Suppressor macrophage treated with lipopolysaccharide for 4 hours (primary cell): Measurements from ENCODE around the gene FRRS1L.

Experiments
- DNase-seq: peaks from one replicate; pipeline ENCODE4 v3.0.0-alpha.2; 2020

FRRS1L gene

DNA sequence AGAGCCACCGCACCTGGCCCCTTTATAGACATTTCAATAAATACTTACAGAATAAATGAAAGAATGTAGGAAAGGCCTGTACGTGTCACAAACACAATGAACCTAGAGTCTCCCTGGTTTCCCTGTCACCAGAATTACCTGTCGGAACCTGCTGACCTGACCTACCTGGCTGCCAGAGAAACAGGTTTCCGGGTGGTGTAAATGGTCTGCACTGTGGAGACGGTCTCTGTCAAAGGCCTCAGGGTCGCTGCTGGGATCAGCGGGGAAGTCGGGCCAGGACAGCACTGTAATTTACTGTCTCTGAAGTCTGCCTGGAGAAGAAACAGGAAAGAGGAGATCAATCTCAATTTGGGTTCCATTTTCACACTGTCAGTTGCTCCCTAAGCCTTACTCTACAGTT, 9.3 kb upstream of the FRRS1L start:
- DNase-seq: no peak

DNA sequence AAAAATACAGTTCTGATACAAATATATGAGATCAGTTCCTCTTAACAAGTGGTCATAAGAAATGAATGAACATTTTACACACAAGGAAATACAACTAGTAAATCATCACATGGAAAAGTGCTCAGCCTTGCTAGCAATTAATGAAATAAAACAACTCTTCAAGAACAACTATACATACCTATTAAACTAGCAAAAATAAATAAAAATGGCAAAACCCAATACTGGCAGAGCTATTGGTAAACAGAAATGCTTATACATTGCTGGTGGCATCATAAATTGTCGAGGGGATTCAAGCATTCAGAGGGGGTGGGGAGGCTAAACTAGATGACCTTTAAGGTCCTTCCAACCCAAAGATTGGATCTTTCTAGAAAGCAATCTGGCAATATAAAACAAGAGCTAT, 5.9 kb upstream of the FRRS1L start:
- no peak for DNase-seq

DNA sequence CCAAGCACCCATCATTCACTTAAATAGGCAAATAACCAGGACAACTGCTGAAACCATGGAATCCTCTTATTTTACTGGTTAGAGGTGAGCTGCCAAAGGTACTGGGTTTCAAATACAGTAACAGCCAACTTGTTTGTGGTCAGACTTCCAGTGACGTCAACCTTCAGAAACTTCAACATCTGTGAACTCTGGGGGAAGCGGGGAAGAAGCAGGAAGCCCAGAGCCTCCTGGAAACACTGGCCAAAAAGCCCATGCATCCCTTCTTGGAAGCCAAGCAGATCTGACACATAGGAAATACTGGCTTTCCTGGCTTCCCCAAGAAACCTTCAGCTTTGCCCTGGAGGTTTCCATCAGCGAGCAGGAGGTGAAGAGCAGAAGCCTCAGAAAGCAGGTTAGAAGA, 4.9 kb upstream of the FRRS1L start:
- no peak for DNase-seq

DNA sequence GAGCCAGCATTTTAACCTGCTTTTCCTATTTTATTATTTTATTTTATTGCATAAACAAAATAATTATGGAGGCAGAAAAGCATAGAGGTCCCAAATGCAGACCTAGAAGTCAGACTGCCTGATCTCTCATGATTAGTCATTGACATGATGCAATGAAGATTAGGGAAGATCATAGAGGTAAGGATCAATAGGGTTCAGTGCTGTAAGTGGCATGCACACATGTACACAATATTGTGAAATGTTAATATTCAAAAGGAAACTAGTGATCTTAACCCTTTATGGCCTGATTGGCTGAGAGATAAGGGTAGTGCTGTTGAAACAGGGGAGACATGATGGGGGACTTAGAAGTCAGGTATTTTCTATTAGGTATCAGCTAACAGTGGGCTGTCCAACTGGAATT, 1.1 kb upstream of the FRRS1L start:
- no peak for DNase-seq

DNA sequence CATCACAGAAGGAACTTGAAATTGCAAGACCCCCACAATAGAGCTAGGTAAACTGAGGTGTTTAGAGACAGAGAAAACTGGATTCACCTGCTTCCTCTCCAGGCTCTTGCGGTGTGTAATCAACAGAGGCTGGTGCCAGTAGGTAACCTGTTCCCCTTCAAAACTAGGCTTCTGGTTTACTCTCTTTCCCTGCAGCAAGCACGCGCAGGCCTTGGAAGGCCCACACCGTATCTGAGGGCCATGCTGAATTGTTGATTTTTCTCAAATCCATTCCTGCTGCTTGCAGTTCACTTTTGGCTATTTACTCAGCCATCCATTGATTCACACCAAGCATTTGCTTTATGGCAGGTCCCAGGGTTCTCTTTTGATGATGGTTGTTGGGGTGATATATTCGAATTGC, 667 bp upstream of the FRRS1L start:
- DNase-seq: no peak

DNA sequence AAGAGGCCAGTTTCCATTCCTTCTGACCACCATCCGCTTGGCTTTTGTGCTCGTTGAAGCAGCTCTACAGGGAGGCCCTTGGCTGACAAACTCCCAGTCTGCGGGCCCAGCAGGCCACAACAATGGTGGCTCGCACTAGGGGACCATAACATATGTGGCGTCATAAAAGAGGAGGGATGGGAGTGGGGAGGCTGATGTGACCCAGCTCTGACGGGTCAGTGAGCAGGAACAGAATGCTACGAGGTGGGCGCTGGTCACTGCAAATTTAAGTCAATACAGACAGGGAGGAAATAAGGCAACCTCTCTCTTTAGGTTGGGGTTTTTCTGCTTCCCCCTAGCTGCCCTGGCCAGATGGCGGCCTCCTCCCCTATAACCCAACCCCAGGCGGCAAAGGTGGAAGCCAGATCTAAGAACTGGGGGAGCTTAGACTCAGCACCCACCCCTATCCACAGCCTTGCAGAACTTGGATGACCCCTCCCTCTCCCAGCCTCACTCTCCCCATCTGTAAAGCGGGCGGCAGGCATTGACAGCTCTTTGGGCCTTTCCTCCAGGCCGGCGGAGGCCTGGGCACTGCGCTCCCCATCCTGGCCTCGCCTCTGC, 778 bp downstream of the FRRS1L start:
- no peak for DNase-seq

DNA sequence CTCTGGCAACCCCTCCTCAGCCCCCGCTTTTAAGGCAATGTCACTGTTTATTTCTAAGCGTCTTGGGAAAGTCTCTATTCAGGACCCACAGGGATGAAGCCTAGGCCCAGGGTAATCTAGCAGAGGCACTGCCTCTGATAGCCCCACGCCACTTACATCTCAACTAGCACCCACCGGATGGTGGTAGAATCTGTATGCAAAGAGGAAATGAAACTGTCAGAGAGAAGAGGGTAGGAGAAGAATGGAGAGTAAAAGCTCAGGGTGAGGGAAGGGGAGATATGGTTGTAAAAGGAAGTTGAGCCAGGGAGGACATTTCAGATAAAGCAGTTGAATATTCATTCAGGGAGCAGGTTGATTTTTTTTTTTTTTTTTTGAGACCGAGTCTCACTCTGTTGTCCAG, 3.0 kb downstream of the FRRS1L start:
- DNase-seq: no peak

DNA sequence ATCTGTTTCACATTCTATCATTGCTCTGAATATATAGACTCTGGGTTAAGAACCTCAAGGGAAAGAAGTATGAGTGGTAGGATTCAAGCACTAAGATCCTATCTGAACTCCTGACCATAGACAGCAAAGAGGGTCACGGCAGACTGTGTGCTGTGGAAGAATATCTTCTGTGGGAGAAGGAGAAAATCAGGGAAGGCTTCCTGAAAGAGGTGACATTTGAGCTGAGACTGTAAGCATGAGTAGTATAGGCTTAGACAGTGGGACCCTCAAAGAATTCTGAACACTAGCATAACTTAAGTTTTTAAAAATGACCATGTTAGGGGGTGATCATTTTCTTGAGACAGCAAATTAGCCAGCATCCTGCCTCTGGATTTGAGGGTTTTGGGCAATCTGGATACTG, 3.9 kb downstream of the FRRS1L start:
- no peak for DNase-seq

DNA sequence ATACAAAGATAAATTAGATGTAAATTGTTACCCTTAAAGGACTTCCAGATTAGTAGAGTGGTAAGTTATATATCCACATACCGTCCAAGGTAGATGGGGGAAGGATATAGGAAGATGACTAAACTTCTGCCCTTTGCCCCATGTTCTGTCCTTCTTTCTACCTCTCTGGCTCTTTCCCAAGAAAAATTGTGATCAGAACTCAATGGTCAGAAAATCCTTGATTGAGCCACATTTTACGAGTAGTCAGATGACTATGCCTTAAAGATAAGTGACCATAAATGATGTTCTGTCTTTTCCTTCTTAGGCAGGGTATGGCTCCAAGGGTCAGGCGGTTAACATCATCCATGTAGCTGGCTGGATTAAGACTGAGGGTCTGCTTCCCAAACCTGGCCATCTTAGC, 4.4 kb downstream of the FRRS1L start:
- no peak for DNase-seq

DNA sequence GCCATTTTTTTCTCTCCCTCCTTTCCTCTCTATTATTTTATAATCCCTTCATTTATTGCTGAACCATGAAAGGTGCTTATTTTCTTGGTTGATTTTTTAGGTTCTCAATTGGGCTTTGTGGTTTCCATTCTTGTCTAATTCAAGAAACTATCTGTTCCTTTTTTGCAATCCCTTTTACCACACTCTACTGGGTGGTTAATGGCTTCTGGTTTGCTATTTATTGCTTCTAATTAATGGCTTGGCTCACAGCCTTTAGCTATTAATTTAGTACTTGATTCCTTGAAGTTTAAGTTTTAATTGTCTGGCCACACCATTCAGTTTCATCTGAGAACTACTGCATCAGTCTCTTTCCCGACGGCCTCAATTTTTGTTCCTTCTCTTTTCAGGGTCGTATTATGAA, 5.6 kb downstream of the FRRS1L start:
- DNase-seq: no peak

DNA sequence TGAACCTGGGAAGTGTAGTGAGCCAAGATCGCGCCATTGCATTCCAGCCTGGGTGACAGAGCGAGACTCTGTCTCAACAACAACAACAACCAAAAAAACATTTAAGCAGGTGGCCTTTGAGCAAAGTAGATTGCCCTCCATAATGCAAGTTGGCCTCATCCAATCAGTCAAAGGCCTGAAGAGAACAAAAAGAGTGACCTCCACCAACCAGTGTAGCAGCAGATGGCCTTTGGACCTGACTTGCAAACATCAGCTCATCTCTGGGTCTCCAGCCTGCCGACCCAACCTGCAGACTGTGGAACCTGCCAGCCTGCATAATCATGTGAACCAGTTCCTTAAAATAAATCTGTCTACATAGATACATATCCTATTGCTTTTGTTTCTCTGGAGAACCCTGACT, 7.5 kb downstream of the FRRS1L start:
- no peak for DNase-seq

DNA sequence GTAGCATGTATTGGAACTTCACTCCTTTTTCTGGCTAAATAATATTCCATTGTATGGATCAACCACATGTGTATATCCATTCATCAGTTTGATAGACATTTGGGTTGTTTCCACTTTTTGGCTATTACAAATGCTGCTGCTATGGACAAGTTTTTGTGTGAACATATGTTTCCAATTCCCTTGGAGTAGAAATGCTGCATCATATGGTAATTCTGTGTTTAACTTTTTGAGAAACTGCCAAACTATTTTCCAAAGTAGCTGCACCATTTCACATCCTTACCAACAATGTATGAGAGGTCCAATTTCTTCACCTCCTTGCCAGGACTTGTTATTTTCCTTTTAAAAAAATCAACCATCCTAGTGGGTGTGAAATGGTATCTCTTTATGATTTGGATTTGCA, 8.4 kb downstream of the FRRS1L start:
- DNase-seq: no peak

DNA sequence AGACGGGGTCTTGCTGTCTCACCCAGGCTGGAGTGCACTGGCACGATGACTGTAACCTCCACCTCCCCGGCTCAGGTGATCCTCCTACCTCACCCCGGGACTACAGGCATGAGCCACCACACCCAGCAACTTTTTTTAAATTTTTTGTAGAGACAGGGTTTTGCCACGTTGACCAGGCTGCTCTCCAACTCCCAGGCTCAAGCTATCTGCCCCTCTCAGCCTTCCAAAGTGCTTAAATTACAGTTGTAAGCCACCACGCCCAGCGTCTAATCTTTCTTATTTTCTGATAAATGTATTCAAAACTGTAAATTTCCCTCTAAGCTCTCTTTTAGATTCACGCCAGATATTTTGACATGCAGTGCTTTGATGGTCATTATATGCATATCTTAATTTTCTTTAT, 10.3 kb downstream of the FRRS1L start:
- DNase-seq: no peak

DNA sequence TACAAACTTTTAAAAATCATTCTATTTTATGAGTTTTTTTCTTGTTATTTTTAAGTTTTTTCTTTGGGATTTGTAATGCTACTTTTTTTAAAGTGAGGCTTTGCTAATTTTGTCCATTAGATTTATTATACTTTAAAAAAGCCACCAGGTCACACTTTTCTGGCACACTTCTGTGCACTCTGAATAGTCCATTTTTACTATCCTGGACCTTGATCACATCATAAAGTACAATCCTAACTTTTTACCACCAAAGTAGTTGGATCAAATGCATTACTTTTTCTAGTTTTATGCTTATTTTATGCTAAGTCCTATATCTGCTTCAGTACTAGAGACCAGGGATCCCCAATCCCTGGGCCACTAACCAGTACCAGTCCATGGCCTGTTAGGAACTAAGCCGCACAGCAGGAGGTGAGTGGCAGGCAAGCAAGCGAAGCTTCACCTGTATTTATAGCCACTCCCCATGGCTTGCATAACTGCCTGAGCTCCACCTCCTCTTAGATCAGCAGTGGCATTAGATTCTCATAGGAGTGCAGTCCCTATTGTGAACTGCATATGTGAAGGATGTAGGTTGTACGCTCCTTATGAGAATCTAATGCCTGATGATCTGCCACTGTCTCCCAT, 16.0 kb downstream of the FRRS1L start:
- no peak for DNase-seq

DNA sequence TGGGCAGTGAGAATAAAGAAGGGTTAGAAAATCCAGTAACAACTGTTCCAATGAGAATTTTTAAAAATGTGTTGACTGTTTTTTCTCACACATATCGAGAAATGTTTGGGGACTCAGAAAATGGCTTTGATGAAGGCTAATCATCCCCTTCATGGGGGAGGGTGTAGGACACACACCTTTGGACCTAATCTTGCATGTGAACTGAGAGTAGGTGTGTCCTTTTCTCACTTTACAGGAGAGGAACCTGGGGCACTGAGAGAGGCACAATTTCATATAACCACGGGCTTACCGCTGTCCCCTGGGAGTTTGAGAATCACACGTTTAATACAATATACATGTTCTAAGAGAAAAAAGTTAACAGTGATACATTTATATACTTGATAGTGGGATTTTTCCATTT, 17.3 kb downstream of the FRRS1L start:
- no peak for DNase-seq

DNA sequence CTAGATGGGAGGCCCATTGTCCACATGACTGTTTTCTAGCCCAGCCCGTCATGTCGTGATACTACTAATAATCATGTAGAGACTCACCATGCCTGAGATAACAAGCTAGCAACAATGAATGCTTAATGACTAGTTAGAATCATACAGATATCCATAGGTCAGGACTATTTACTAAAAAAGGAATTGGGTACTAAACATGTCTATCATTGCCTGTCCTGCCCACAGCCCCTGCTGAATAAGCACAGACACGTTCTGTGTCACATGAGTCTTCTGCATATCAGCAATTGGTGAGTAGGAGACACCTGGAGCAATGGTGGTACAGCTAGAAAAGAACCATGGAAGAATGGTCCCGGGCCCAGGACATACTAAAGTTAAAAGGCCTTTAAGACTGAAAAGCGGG, 18.0 kb downstream of the FRRS1L start:
- DNase-seq: no peak

DNA sequence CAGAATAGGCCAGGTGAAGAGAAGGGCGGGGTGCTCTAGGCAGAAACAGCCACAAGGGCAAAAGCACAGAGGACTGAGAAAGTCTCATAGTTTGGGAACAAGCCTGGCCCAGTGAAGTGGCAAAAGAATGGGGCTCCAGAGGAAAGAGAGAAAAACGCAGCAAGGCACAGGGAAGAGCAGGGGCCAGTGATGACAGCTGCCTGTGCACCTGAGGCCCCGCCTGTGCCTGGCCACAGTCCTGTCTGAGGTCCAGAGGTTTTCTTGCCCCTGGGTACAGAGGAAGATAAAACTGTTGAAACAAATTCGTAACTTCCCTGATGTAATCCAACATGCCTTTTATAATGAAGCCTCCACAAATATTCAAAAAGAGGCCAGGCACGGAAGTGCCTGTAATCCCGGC, 22.0 kb downstream of the FRRS1L start:
- no peak for DNase-seq

DNA sequence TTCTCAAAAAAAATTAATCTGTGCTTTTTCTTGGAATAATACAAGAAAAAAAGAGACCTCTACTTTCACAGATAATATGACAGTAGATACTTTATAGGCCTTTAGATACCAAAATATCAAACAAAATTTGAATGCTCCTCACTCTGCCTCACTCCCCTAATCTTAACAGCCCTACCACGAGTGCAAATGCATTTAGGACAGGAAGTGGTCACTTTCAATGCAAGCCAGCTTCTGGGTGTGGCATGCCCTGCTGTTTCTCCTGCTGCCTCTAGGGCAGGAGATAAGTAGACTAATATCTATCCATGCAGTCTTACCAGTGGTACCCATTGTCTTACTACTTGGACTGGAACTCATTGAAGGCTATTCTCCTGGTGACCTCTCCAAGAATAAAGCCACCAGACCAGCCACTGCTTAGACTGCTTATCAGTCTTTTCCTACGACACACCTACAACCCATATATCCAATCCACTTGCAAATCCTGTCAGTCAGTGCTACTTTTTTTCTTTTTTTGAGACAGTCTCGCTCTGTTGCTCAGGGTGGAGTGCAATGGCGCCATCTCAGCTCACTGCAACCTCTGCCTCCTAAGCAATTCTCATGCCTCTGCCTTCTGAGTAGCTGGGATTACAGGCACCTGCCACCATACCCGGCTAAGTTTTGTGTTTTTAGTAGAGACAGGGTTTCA, 23.0 kb downstream of the FRRS1L start:
- DNase-seq: peak; percentile 34

DNA sequence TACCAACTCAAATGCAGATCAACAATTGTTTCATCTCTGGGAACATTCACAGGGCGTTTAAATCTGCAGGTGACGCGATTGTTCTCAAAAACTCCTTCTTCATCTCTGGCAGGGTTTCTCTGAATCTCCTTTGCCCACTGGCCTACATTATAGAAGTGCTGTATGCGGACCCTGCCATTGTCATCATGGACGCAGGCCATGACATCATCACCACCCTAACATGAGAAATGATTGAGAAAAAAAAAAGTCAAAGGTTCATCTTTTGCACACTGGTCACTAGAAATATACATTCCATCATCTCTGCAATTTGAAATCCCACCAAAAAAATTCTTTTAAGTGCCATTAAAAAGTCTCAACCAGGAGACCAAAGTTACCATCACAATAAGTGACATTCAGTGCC, 25.7 kb downstream of the FRRS1L start:
- DNase-seq: no peak

DNA sequence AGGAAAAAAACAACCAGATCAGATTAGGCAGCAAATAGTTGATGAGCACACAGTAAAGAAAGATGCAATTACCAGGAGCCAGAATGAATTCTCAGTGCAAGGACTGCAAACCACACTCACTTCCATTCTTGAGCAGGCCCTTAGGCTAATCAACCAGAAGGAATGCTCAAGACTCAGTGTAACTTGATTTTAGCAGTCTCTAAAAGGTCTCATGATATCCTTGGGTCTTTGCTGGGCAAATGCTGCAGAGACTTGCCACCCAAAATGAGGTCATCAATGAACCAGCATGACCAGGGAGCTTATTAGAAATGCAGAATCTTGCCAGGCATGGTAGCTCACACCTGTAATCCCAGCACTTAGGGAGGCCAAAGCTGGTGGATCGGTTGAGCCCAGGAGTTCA, 27.2 kb downstream of the FRRS1L start:
- DNase-seq: no peak

DNA sequence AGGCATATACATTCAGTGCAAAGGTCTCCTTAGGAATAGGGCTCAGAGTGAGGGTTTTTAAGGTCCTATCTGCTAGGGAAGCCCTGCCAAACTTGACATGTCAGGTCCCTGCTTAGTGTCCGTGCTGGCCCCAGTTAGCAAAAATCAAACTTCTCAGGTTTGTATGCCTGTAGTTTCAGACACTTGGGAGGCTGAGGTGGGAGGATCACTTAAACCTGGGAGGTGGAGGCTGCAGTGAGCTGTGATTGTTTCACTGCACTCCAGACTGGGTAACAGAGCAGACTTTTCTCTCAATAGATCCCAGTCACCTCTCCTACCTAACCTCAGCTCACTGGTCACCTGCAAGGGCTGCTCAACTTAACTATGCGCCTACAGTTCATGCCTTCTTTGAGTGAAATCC, 28.6 kb downstream of the FRRS1L start:
- DNase-seq: no peak

DNA sequence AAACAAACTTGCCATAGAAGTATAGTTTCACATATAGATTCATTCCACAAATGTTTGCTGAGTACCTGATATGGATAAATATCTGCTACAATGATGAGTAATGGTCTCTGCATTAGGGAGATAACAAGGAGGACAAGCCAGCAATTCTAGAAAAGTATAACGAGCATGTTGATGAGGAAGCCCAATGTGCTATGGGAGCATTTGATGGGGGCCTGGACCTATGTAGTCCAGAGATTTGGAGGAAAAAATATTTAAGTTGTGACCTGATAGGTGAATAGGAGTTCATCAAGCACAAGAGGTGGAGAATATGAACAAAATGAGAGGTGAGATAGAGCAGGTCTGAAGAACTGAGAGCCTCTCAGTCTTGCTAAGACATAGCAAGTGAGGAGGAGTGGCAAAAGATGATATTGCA, 32.9 kb downstream of the FRRS1L start:
- no peak for DNase-seq

DNA sequence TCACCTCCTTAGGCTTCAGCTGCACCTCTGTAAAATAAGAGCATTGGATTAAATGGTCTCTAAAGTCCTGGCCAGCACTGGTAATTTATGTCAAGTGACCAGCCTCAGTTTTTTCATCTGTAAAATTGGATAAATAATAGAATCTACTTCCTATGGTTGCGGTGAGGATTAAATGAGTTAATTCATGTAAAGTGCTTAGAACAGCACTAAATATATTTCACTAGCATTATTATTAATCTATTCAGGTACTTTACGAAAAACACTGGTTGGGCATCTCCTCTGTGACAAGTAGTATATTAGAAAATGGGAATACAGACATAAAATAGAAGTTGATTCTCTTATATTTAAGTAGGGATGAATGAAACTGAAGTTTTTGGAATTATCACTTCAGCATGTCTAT, 33.5 kb downstream of the FRRS1L start:
- no peak for DNase-seq

DNA sequence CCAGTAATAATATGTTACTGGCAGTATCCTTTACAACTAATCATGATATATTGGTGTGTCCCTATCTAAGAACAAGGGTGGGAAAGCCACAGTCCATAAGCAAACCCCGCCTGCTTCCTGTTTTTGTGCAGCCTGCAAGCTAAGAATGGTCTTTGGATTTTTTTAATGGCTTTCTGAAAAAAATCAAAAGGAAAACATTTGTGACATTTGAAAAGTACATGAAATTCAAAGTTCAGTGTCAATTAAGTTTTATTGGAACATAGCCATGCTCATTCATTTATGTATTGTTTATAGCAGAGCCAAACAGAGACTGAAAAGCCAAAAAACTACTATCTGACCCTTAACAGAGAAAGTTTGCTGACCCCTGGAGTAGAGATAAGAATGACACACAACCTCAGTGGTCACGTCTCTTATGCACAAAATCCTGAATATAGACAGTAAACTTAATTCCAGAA, 34.5 kb downstream of the FRRS1L start:
- no peak for DNase-seq
